GM12878 (cell line): ENCODE results near the gene PRIMPOL. TPM values are rescaled to one million over a fixed set of nuclear protein-coding genes. Genes with fewer than 3 reads are reported as not detected.
A peak's percentile ranks its signal among the peaks of the same experiment; 100 is the strongest.

Experiments used
- ATAC-seq: fragments of 200-7000 bp; cut with Tn5 transposase; 3 replicates; pipeline ENCODE4 v1.9.1; 2020; ENCODE audit warnings: mild to moderate bottlenecking, moderate library complexity
- BruUV-seq: library from RNA; stranded (reverse); fragments of 400-500 nt; replicated peaks from 2 replicates; lab custom pipeline; 2021; lab: Mats Ljungman, UMichigan
- CTCF ChIA-PET: fragments of 300-600 bp; sonication (Branson Sonifier 250); formaldehyde crosslinking; extraction: SDS; loops from one replicate; lab custom pipeline; 2021; ENCODE audit warnings: inconsistent platforms; lab: Yijun Ruan, JAX
- POLR2A ChIA-PET: fragments of 350-600 bp; formaldehyde crosslinking; extraction: SDS; loops from one replicate; lab custom pipeline; 2021; ENCODE audit warnings: inconsistent platforms; lab: Charles Lee
- RAD21 ChIA-PET: fragments of 300-600 bp; sonication (Branson Sonifier 250); formaldehyde crosslinking; loops from one replicate; lab custom pipeline; 2023; ENCODE audit warnings: antibody characterized with exemption; ENCODE audit not compliant: unreplicated experiment; lab: Charles Lee
- SMC1A ChIA-PET: fragments of 300-600 bp; sonication (Branson Sonifier 250); formaldehyde crosslinking; loops from one replicate; lab custom pipeline; 2023; ENCODE audit not compliant: unreplicated experiment, uncharacterized antibody; lab: Charles Lee
- DNase-seq: peaks from one replicate; pipeline ENCODE4 v3.0.0-alpha.2; 2011; ENCODE audit warnings: low read depth, low spot score
- FAIRE-seq: peaks from 3 replicates; lab custom pipeline; 2011; peaks lifted over from hg19 to GRCh38; lab: Jason Lieb, UNC
- H2AFZ ChIP-seq: 2 replicates; pipeline ENCODE4 v1.6.0; 2011; ENCODE audit warnings: low read depth, low read length, control low read depth; ENCODE audit not compliant: control insufficient read depth
- H3K27ac ChIP-seq: 2 replicates; pipeline ENCODE4 v1.5.1; 2011; ENCODE audit warnings: control low read depth; ENCODE audit not compliant: control insufficient read depth, insufficient read depth
- H3K27me3 ChIP-seq, 2 experiments: replicated peaks in 1 of 2; 2 replicates each; pipeline versions ENCODE4 v1.6.0 to v1.6.1; 2011; ENCODE audit warnings: low read length in 1 of 2; ENCODE audit not compliant: control insufficient read depth in 2 of 2, insufficient read depth in 2 of 2
- H3K36me3 ChIP-seq, 2 experiments: 2 replicates each; pipeline ENCODE4 v1.5.1; 2011; ENCODE audit warnings: low read length in 1 of 2; ENCODE audit not compliant: control insufficient read depth in 2 of 2, insufficient read depth in 2 of 2
- H3K4me1 ChIP-seq: 2 replicates; pipeline ENCODE4 v1.6.1; 2011; ENCODE audit warnings: mild to moderate bottlenecking, low read length, moderate library complexity, mixed read lengths; ENCODE audit not compliant: control insufficient read depth, insufficient read depth
- H3K4me2 ChIP-seq: 2 replicates; pipeline ENCODE4 v1.6.0; 2011; ENCODE audit warnings: control low read depth; ENCODE audit not compliant: control insufficient read depth, insufficient read depth
- H3K4me3 ChIP-seq: fragments of 200-600 bp; sonication (generic); 2 replicates; pipeline ENCODE4 v1.5.1; 2016
- H3K79me2 ChIP-seq: 2 replicates; pipeline ENCODE4 v1.6.0; 2011; ENCODE audit warnings: low read length; ENCODE audit not compliant: control insufficient read depth, insufficient read depth
- H3K9ac ChIP-seq: 2 replicates; pipeline ENCODE4 v1.8.0; 2011; ENCODE audit warnings: low read length, control low read depth, mixed read lengths; ENCODE audit not compliant: control insufficient read depth, insufficient read depth
- H3K9me3 ChIP-seq: replicated peaks from 3 replicates; pipeline ENCODE4 v1.5.1; 2011; ENCODE audit warnings: mild to moderate bottlenecking, low read length; ENCODE audit not compliant: control insufficient read depth, insufficient read depth
- H4K20me1 ChIP-seq: 2 replicates; pipeline ENCODE4 v1.6.0; 2011; ENCODE audit not compliant: control insufficient read depth, insufficient read depth
- HDAC2 ChIP-seq: fragments of 200-600 bp; sonication (generic); IDR thresholded peaks from 2 replicates; pipeline ENCODE4 v1.6.1; 2017
- IRF4 ChIP-seq: IDR thresholded peaks from 2 replicates; pipeline ENCODE4 v1.6.1; 2011; ENCODE audit warnings: low read depth, low read length
- JUNB ChIP-seq: IDR thresholded peaks from 2 replicates; pipeline ENCODE4 v1.6.1; 2016; ENCODE audit warnings: antibody characterized with exemption, mild to moderate bottlenecking
- LARP7 ChIP-seq: fragments of 450-650 bp; IDR thresholded peaks from 2 replicates; pipeline ENCODE4 v1.6.1; 2017; ENCODE audit warnings: mild to moderate bottlenecking
- MEF2B ChIP-seq: fragments of 450-650 bp; IDR thresholded peaks from 2 replicates; pipeline ENCODE4 v1.6.1; 2018; ENCODE audit warnings: mild to moderate bottlenecking, moderate library complexity; ENCODE audit not compliant: partially characterized antibody, poor library complexity, severe bottlenecking
- NBN ChIP-seq: fragments of 450-650 bp; IDR thresholded peaks from 2 replicates; pipeline ENCODE4 v1.6.1; 2016
- NR2F1 ChIP-seq: fragments of 450-650 bp; conservative IDR thresholded peaks from 2 replicates; pipeline ENCODE4 v1.6.1; 2017; ENCODE audit warnings: mild to moderate bottlenecking
- SMAD1 ChIP-seq: fragments of 450-650 bp; IDR thresholded peaks from 2 replicates; pipeline ENCODE4 v1.6.1; 2018; ENCODE audit warnings: mild to moderate bottlenecking, low read depth; ENCODE audit not compliant: partially characterized antibody
- SREBF1 ChIP-seq: IDR thresholded peaks from 2 replicates; pipeline ENCODE4 v1.6.1; 2012; ENCODE audit warnings: mild to moderate bottlenecking, low read length
- SREBF2 ChIP-seq: IDR thresholded peaks from 2 replicates; pipeline ENCODE4 v1.6.1; 2012; ENCODE audit warnings: mild to moderate bottlenecking, low read length
- SUPT20H ChIP-seq: IDR thresholded peaks from 2 replicates; pipeline ENCODE4 v1.6.1; 2011; ENCODE audit warnings: low read depth, mild to moderate bottlenecking, low read length, moderate library complexity, borderline replicate concordance; ENCODE audit not compliant: control insufficient read depth
- ZNF24 ChIP-seq: fragments of 450-650 bp; IDR thresholded peaks from 2 replicates; pipeline ENCODE4 v1.6.1; 2017; ENCODE audit warnings: antibody characterized with exemption, mild to moderate bottlenecking
- WGBS: methylation state at CpG from one replicate; pipeline ENCODE4 v1.1.6; 2016; ENCODE audit warnings: low lambda C conversion rate; ENCODE audit not compliant: insufficient replicate concordance, insufficient coverage; ENCODE audit errors: missing lambda C conversion rate; 5-methylcytosine and 5-hydroxymethylcytosine counted together
- in situ Hi-C: fragments of 300-500 bp; cut with MboI; formaldehyde crosslinking; loops from 9 replicates; pipeline ENCODE4 v1.14.3; 2018; ENCODE audit warnings: mixed read lengths
- intact Hi-C: fragments of 100-400 bp; cut with micrococcal nuclease; formaldehyde crosslinking; loops from one replicate; pipeline ENCODE4 v1.14.2; 2022; ENCODE audit not compliant: unreplicated experiment
- polyA plus RNA-seq, 11 experiments: library from polyadenylated mRNA; depleted of rRNA in 4 of 11; unstranded in 6 of 11; stranded (reverse) in 5 of 11; fragments of >200 nt; fragmentation: Nextera tagmentation in 4 of 11; fragmentation: Illumina TruSeq in 1 of 11; extraction: Ambion mirVana in 4 of 11; extraction: Trizol in 1 of 11; gene quantifications; 1 replicate in 1 of 11; 2 replicates in 10 of 11; pipeline versions ENCODE4 v1.2.1 to v1.2.3, GENCODE V29; 2011 to 2016; ENCODE audit warnings: inconsistent platforms in 2 of 11, missing spikeins in 2 of 11, low read depth in 1 of 11
- total RNA-seq, 4 experiments: library from RNA; depleted of rRNA in 3 of 4; stranded (reverse); fragments of >200 nt in 3 of 4; fragmentation: Illumina TruSeq in 1 of 4; extraction: Trizol in 1 of 4; gene quantifications; 2 replicates each; pipeline versions ENCODE4 v1.2.1 to v1.2.3, GENCODE V29; 2013 to 2021
- TF ChIP-seq, protein P1 (sequence below): fragments of 450-650 bp; IDR thresholded peaks from 2 replicates; pipeline ENCODE4 v1.6.1; 2017; ENCODE audit warnings: antibody characterized with exemption, mild to moderate bottlenecking, moderate library complexity
- TF ChIP-seq, protein P2 (sequence below): fragments of 450-650 bp; IDR thresholded peaks from 2 replicates; pipeline ENCODE4 v1.6.1; 2014; ENCODE audit warnings: mild to moderate bottlenecking
- TF ChIP-seq, protein P3 (sequence below): fragments of 450-650 bp; IDR thresholded peaks from 2 replicates; pipeline ENCODE4 v1.6.1; 2017; ENCODE audit warnings: mild to moderate bottlenecking
- TF ChIP-seq, protein P4 (sequence below): fragments of 450-650 bp; IDR thresholded peaks from 2 replicates; pipeline ENCODE4 v1.6.1; 2017; ENCODE audit warnings: borderline replicate concordance

The PRIMPOL gene
- total and polyA plus RNA-seq, 10 of the 15 experiments (the other 5 are each of a cell fraction or from before 2014, with no cell fraction given): 10.6 to 23.7 (median 14.0) TPM

DNA sequence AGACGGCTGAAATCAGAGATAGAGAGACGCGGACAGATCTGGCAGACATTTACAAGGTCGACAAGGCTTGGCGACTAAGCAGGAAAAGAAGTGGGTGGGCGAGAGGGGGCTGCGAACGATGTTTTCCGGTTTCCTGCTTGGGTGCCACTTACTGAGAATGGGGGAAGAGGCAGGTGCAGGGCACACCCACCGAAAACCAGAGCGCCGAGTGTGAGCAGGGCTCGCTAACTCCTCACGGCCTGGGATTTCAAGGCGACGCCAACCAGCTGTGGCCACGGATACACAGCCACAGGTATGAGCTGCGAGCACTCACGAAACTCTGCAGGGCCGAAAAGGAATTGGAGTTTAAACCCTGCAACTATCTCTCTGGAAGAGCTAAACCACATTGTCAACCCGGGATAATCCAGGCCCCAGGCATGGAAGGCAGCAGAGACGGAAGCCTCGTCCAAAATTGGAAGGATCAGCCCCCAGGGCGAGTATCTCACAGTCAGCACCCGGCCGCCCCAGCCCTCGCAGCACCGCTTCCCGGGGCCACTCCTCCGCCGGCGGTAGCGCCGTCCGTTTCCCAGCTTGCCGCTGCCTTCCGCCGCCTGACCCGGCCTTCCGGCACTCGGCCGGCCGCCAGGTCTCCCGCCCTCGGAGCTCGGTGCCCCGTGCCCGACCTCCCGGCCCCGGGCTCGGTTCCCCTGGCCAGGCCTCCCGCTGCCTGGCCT is 1.1 kb upstream of the PRIMPOL start:
- no peaks in the 10 kb centered on the region for H4K20me1 ChIP-seq
- SMC1A ChIA-PET: interaction anchor here (0.7 to 2.1 kb wide), 8 partner anchors 11 to 549 kb away, joined by 3 to 6 read pairs (median 4); partner anchors contain the start of gene CENPU
- under 1% methylated on average over 49 of the region's 52 CpGs for WGBS
- RAD21 ChIA-PET: interaction anchor here (0.6 to 3.7 kb wide), 13 partner anchors 10 to 384 kb away, joined by 3 to 24 read pairs (median 5); partner anchors contain the start of gene CENPU
- H3K27ac ChIP-seq: peak overlapping the region; percentile 85
- H3K4me1 ChIP-seq: peaks cover 12% of the 10 kb centered on the region; the same call in 1 of the 2 replicates
- CTCF ChIA-PET: interaction anchor here (0.6 to 2.9 kb wide), 8 partner anchors 13 to 448 kb away, joined by 3 to 12 read pairs (median 4); partner anchors contain the start of gene CENPU
- no peaks in the 10 kb centered on the region for H3K36me3 ChIP-seq
- peak overlapping the region; percentile 78 for H3K4me2 ChIP-seq
- in situ Hi-C loops: no loop called here
- H3K9me3 ChIP-seq: no peaks in the 10 kb centered on the region
- ATAC-seq: peak; percentile 45
- H3K79me2 ChIP-seq: peaks cover 73% of the 10 kb centered on the region
- intact Hi-C loops: loop anchor here (1.0 to 10.0 kb wide), 8 partner anchors 86 to 384 kb away; partner anchors contain the start of genes CENPU and IRF2
- peak overlapping the region; percentile 98 for H3K4me3 ChIP-seq
- peak overlapping the region; percentile 87 for H3K9ac ChIP-seq
- DNase-seq: no peak
- POLR2A ChIA-PET: interaction anchor here (0.6 to 2.2 kb wide), 7 partner anchors 65 to 384 kb away, joined by 3 to 12 read pairs (median 4); partner anchors contain the start of gene CENPU
- H2AFZ ChIP-seq: no peak overlapping the region
- BruUV-seq: no TSS peak
- FAIRE-seq: no peak
- no peaks in the 10 kb centered on the region for H3K27me3 ChIP-seq
- no peak for TF ChIP-seq HDAC2
- TF ChIP-seq, protein P1, sequence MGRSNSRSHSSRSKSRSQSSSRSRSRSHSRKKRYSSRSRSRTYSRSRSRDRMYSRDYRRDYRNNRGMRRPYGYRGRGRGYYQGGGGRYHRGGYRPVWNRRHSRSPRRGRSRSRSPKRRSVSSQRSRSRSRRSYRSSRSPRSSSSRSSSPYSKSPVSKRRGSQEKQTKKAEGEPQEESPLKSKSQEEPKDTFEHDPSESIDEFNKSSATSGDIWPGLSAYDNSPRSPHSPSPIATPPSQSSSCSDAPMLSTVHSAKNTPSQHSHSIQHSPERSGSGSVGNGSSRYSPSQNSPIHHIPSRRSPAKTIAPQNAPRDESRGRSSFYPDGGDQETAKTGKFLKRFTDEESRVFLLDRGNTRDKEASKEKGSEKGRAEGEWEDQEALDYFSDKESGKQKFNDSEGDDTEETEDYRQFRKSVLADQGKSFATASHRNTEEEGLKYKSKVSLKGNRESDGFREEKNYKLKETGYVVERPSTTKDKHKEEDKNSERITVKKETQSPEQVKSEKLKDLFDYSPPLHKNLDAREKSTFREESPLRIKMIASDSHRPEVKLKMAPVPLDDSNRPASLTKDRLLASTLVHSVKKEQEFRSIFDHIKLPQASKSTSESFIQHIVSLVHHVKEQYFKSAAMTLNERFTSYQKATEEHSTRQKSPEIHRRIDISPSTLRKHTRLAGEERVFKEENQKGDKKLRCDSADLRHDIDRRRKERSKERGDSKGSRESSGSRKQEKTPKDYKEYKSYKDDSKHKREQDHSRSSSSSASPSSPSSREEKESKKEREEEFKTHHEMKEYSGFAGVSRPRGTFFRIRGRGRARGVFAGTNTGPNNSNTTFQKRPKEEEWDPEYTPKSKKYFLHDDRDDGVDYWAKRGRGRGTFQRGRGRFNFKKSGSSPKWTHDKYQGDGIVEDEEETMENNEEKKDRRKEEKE: no peak
- no peak for TF ChIP-seq LARP7
- TF ChIP-seq ZNF24: no peak
- no peak for TF ChIP-seq SMAD1
- no peak for TF ChIP-seq JUNB
- TF ChIP-seq, protein P2, sequence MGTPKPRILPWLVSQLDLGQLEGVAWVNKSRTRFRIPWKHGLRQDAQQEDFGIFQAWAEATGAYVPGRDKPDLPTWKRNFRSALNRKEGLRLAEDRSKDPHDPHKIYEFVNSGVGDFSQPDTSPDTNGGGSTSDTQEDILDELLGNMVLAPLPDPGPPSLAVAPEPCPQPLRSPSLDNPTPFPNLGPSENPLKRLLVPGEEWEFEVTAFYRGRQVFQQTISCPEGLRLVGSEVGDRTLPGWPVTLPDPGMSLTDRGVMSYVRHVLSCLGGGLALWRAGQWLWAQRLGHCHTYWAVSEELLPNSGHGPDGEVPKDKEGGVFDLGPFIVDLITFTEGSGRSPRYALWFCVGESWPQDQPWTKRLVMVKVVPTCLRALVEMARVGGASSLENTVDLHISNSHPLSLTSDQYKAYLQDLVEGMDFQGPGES: no peak
- no peak for TF ChIP-seq SUPT20H
- TF ChIP-seq NR2F1: 0 out of 2 replicates have a peak, but pooled peaks have one; percentile 18
- no peak for TF ChIP-seq SREBF2
- no peak; the same call in 1 of the 2 replicates for TF ChIP-seq NBN
- TF ChIP-seq SREBF1: no peak
- TF ChIP-seq, protein P3, sequence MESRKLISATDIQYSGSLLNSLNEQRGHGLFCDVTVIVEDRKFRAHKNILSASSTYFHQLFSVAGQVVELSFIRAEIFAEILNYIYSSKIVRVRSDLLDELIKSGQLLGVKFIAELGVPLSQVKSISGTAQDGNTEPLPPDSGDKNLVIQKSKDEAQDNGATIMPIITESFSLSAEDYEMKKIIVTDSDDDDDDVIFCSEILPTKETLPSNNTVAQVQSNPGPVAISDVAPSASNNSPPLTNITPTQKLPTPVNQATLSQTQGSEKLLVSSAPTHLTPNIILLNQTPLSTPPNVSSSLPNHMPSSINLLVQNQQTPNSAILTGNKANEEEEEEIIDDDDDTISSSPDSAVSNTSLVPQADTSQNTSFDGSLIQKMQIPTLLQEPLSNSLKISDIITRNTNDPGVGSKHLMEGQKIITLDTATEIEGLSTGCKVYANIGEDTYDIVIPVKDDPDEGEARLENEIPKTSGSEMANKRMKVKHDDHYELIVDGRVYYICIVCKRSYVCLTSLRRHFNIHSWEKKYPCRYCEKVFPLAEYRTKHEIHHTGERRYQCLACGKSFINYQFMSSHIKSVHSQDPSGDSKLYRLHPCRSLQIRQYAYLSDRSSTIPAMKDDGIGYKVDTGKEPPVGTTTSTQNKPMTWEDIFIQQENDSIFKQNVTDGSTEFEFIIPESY: no peak
- peak; percentile 29; the same call in 1 of the 2 replicates for TF ChIP-seq IRF4
- no peak for TF ChIP-seq MEF2B
- TF ChIP-seq, protein P4, sequence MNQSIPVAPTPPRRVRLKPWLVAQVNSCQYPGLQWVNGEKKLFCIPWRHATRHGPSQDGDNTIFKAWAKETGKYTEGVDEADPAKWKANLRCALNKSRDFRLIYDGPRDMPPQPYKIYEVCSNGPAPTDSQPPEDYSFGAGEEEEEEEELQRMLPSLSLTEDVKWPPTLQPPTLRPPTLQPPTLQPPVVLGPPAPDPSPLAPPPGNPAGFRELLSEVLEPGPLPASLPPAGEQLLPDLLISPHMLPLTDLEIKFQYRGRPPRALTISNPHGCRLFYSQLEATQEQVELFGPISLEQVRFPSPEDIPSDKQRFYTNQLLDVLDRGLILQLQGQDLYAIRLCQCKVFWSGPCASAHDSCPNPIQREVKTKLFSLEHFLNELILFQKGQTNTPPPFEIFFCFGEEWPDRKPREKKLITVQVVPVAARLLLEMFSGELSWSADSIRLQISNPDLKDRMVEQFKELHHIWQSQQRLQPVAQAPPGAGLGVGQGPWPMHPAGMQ: no peak
